ENCODE data around the gene COL28A1.
A peak's percentile ranks its signal among the peaks of the same experiment; 100 is the strongest.

COL28A1 gene

GRCh38 chr7:7535691-7536090 lies at the start of gene COL28A1:
Gene COL28A1, minus strand, starts transcription at chr7:7535873. Its CDS starts 2,998 bp downstream, at chr7:7532875.
- Mint-ChIP-seq H3K4me1 (no peaks in the 10 kb centered on the region), H3K27me3 (no peaks in the 10 kb centered on the region), H3K27ac (no peak within 1 kb of the TSS), H3K36me3 (ENCODE audit: low read depth) (no peaks in the 10 kb centered on the region), H3K4me3 (no peak within 1 kb of the TSS), H3K9me3 (no peaks in the 10 kb centered on the region)
- no peak for DNase-seq
- ATAC-seq: no peak

DNA sequence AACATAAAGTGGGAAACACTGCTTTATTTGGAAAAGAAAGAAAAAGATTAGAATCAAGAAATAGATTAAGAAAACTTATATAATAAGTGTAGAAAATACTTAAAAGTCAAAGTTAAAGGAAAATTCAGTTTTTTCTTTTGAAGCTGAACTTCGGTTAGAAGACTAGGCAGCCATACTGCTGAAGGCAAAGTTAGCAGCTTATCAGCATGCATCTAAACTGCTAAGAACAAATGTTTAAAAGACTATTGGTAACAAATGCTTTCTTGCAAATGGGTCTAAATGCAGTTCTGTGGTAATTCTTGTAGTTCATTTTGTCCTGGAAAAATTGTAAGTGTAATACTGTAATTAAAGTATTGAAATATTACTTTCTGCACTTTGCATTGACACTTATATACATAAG lies 49.0 kb upstream of the COL28A1 start:
- H3K9me3 Mint-ChIP-seq: no peaks in the 10 kb centered on the region
- H3K27ac Mint-ChIP-seq: no peak overlapping the region
- peaks cover 10% of the 10 kb centered on the region for H3K36me3 Mint-ChIP-seq (ENCODE audit: low read depth)
- no peak for DNase-seq
- H3K4me3 Mint-ChIP-seq: no peak overlapping the region
- no peaks in the 10 kb centered on the region for H3K4me1 Mint-ChIP-seq
- ATAC-seq: no peak
- H3K27me3 Mint-ChIP-seq: no peaks in the 10 kb centered on the region

GRCh38 chr7:7583731-7584130 lies 48.1 kb upstream of the COL28A1 start:
- H3K27ac Mint-ChIP-seq: no peak overlapping the region
- no peak for DNase-seq
- H3K9me3 Mint-ChIP-seq: no peaks in the 10 kb centered on the region
- no peaks in the 10 kb centered on the region for H3K27me3 Mint-ChIP-seq
- H3K4me1 Mint-ChIP-seq: no peaks in the 10 kb centered on the region
- no peak overlapping the region for H3K4me3 Mint-ChIP-seq
- ATAC-seq: no peak
- H3K36me3 Mint-ChIP-seq (ENCODE audit: low read depth): peaks cover 15% of the 10 kb centered on the region

GRCh38 chr7:7582596-7582995 lies 46.9 kb upstream of the COL28A1 start:
- no peak overlapping the region for H3K27ac Mint-ChIP-seq
- no peaks in the 10 kb centered on the region for H3K27me3 Mint-ChIP-seq
- DNase-seq (no peak), ATAC-seq (no peak)
- H3K4me3 Mint-ChIP-seq: no peak overlapping the region
- H3K4me1 Mint-ChIP-seq: no peaks in the 10 kb centered on the region
- H3K9me3 Mint-ChIP-seq: no peaks in the 10 kb centered on the region
- H3K36me3 Mint-ChIP-seq (ENCODE audit: low read depth): peaks cover 14% of the 10 kb centered on the region

GRCh38 chr7:7581531-7582179 lies 46.0 kb upstream of the COL28A1 start:
- Mint-ChIP-seq H3K27me3 (no peaks in the 10 kb centered on the region), H3K4me3 (no peak overlapping the region), H3K4me1 (no peaks in the 10 kb centered on the region), H3K9me3 (no peaks in the 10 kb centered on the region), H3K36me3 (ENCODE audit: low read depth) (peaks cover 14% of the 10 kb centered on the region), H3K27ac (no peak overlapping the region)
- no peak for DNase-seq
- no peak for ATAC-seq

- no peak for DNase-seq
- no peaks in the 10 kb centered on the region for H3K27me3 Mint-ChIP-seq
- H3K27ac Mint-ChIP-seq: no peak overlapping the region
- peaks cover 18% of the 10 kb centered on the region for H3K36me3 Mint-ChIP-seq (ENCODE audit: low read depth)
- H3K4me3 Mint-ChIP-seq: no peak overlapping the region
- no peaks in the 10 kb centered on the region for H3K9me3 Mint-ChIP-seq
- no peaks in the 10 kb centered on the region for H3K4me1 Mint-ChIP-seq
- no peak for ATAC-seq
Measured at GRCh38 chr7:7579638-7580037, 44.0 kb upstream of the COL28A1 start.

DNA sequence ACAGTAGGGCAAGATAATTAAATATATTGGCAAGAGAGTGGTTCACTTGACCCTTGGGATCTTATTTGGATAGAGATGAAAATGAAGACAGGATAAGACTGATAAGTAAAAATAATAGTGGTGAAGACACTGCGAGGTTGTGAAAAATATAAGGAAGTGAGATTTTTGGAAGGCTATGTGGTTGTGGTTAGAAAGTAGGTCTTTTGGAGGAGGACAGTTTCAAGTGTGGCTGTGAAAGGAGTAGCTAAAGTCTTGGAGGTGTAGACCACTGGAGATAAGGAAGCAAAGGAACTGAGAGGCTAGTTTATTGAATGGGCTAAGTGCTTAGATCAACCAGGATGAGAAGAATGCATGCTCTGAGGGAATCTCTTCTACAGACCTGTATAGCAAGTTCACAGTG lies 42.2 kb upstream of the COL28A1 start:
- no peaks in the 10 kb centered on the region for H3K9me3 Mint-ChIP-seq
- peaks cover 7% of the 10 kb centered on the region for H3K4me1 Mint-ChIP-seq
- peaks cover 32% of the 10 kb centered on the region for H3K36me3 Mint-ChIP-seq (ENCODE audit: low read depth)
- no peak overlapping the region for H3K4me3 Mint-ChIP-seq
- H3K27me3 Mint-ChIP-seq: no peaks in the 10 kb centered on the region
- DNase-seq (no peak), ATAC-seq (no peak)
- no peak overlapping the region for H3K27ac Mint-ChIP-seq

DNA sequence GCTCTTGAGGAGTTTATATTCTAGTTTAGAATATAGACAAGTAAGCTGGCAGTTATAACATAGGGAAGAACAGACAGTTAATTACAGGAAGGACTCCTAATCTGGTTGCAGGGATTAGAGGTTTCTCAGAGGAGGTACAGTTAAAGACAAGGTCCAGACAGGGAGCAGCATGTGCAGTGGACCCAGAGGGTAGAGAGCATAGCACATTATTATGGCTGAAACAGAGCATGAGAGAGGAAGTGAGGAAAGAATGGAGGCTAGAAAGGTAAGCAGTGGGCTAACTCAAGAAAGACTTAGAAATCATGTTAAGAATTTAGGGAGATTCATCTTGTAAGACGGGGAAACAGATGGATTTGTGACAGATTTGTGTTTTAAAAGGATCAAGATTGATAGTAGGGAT lies 40.7 kb upstream of the COL28A1 start:
- ATAC-seq (no peak), DNase-seq (no peak)
- H3K4me1 Mint-ChIP-seq: peaks cover 14% of the 10 kb centered on the region
- H3K27ac Mint-ChIP-seq: no peak overlapping the region
- peaks cover 34% of the 10 kb centered on the region for H3K36me3 Mint-ChIP-seq (ENCODE audit: low read depth)
- H3K4me3 Mint-ChIP-seq: no peak overlapping the region
- no peaks in the 10 kb centered on the region for H3K27me3 Mint-ChIP-seq
- H3K9me3 Mint-ChIP-seq: no peaks in the 10 kb centered on the region

DNA sequence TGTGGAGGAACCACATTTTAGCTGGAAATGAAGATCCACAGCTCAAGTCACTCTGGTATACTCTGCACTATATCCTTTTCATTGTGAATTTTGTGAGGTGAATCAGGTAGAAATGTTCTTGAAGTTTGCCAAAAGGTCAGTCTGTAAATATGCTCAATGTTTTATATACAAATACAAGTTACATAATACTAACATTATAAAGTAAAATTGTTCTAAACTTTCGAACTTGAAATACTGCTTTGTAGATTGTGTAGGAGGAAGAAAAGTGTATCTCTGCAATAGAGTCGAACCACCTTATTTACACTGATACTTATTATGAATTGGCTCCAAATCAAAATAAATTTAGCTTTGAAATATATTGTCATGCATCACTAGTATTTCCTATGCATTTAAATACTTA lies 38.0 kb upstream of the COL28A1 start:
- Mint-ChIP-seq H3K4me1 (peaks cover 35% of the 10 kb centered on the region), H3K27me3 (no peaks in the 10 kb centered on the region), H3K4me3 (no peak overlapping the region), H3K9me3 (no peaks in the 10 kb centered on the region), H3K36me3 (ENCODE audit: low read depth) (peaks cover 45% of the 10 kb centered on the region), H3K27ac (no peak overlapping the region)
- ATAC-seq (no peak), DNase-seq (no peak)

- Mint-ChIP-seq H3K27me3 (no peaks in the 10 kb centered on the region), H3K9me3 (no peaks in the 10 kb centered on the region), H3K4me3 (no peak overlapping the region), H3K4me1 (peaks cover 47% of the 10 kb centered on the region), H3K27ac (no peak overlapping the region), H3K36me3 (ENCODE audit: low read depth) (peaks cover 52% of the 10 kb centered on the region)
- ATAC-seq (no peak), DNase-seq (no peak)
Measured at GRCh38 chr7:7570584-7570983, 34.9 kb upstream of the COL28A1 start.

GRCh38 chr7:7569615-7570014 lies 33.9 kb upstream of the COL28A1 start:
- peaks cover 47% of the 10 kb centered on the region for H3K36me3 Mint-ChIP-seq (ENCODE audit: low read depth)
- no peaks in the 10 kb centered on the region for H3K9me3 Mint-ChIP-seq
- peak overlapping the region; percentile 89 for H3K4me3 Mint-ChIP-seq
- no peaks in the 10 kb centered on the region for H3K27me3 Mint-ChIP-seq
- H3K4me1 Mint-ChIP-seq: peaks cover 47% of the 10 kb centered on the region
- no peak for ATAC-seq
- H3K27ac Mint-ChIP-seq: peak overlapping the region; percentile 75
- DNase-seq: no peak

DNA sequence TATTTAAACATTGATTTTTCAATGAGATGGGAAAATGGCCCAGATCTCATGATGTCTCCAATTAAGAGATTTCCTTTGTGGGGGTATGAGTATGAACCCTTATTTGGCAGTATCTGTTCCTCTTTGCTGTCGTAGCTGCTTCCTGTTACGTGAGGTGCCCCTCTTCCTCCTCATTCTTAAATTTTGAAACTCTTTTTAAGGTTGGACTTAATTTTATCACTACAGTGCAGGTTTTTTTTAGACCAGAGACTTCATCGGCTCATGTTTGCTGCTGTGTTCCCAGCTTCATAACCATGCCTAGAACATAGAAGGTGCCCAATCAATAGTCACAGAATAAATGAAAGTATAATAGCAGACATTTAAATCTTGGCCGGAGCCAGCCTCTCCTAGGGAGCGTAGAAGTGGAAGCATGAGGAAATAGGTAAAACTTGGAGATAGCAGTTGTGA lies 33.4 kb upstream of the COL28A1 start:
- peak overlapping the region; percentile 89 for H3K4me3 Mint-ChIP-seq
- DNase-seq (no peak), ATAC-seq (no peak)
- no peaks in the 10 kb centered on the region for H3K9me3 Mint-ChIP-seq
- H3K27me3 Mint-ChIP-seq: no peaks in the 10 kb centered on the region
- peaks cover 47% of the 10 kb centered on the region for H3K4me1 Mint-ChIP-seq
- peaks cover 42% of the 10 kb centered on the region for H3K36me3 Mint-ChIP-seq (ENCODE audit: low read depth)
- H3K27ac Mint-ChIP-seq: peak overlapping the region; percentile 75

- no peak for DNase-seq
- Mint-ChIP-seq H3K4me3 (peak overlapping the region; percentile 89), H3K36me3 (ENCODE audit: low read depth) (peaks cover 38% of the 10 kb centered on the region), H3K9me3 (no peaks in the 10 kb centered on the region), H3K4me1 (peaks cover 46% of the 10 kb centered on the region), H3K27ac (peak overlapping the region; percentile 75), H3K27me3 (no peaks in the 10 kb centered on the region)
- ATAC-seq: no peak
Measured at GRCh38 chr7:7568553-7568952, 32.9 kb upstream of the COL28A1 start.

- DNase-seq: no peak
- Mint-ChIP-seq H3K4me1 (peaks cover 41% of the 10 kb centered on the region), H3K4me3 (peak overlapping the region; percentile 89), H3K36me3 (ENCODE audit: low read depth) (peaks cover 32% of the 10 kb centered on the region), H3K27me3 (no peaks in the 10 kb centered on the region), H3K27ac (peak overlapping the region; percentile 75), H3K9me3 (no peaks in the 10 kb centered on the region)
- ATAC-seq: no peak
Measured at GRCh38 chr7:7567898-7568531, 32.3 kb upstream of the COL28A1 start.
